Mesothelial cell of epicardium (in vitro differentiated cells): ENCODE results near the gene TSHR. TPM values are rescaled to one million over a fixed set of nuclear protein-coding genes. Genes with fewer than 3 reads are reported as not detected.

Experiments
- DNase-seq, 2 experiments: peaks; one replicate each; pipeline ENCODE4 v3.0.0; 2021; ENCODE audit warnings: low spot score in 2 of 2; ENCODE audit not compliant: unreplicated experiment in 2 of 2
- H3K27ac Mint-ChIP-seq: 2 replicates; pipeline ENCODE4 v1.8.0; 2021; ENCODE audit warnings: mixed read lengths
- H3K27me3 Mint-ChIP-seq: 2 replicates; pipeline ENCODE4 v1.8.0; 2021; ENCODE audit warnings: low read depth, mixed read lengths
- H3K36me3 Mint-ChIP-seq: 2 replicates; pipeline ENCODE4 v1.8.0; 2021; ENCODE audit warnings: mixed read lengths
- H3K4me1 Mint-ChIP-seq: 2 replicates; pipeline ENCODE4 v1.8.0; 2021; ENCODE audit warnings: mixed read lengths
- H3K4me3 Mint-ChIP-seq: 2 replicates; pipeline ENCODE4 v1.8.0; 2021; ENCODE audit warnings: mild to moderate bottlenecking, moderate library complexity, mixed read lengths
- H3K9me3 Mint-ChIP-seq: 2 replicates; pipeline ENCODE4 v1.8.0; 2021; ENCODE audit warnings: mixed read lengths
- total RNA-seq: library from RNA; stranded (reverse); gene quantifications from 3 replicates; pipeline ENCODE4 v1.2.1, GENCODE V29; 2021
- TF ChIP-seq, protein P1 (sequence below): fragments of 200-600 bp; sonication (generic); IDR thresholded peaks from one replicate; pipeline ENCODE4 v1.5.0; 2021; ENCODE audit warnings: antibody characterized with exemption; ENCODE audit not compliant: unreplicated experiment

The TSHR gene
- total RNA-seq, 1 donor from 2014 or later: not detected

DNA sequence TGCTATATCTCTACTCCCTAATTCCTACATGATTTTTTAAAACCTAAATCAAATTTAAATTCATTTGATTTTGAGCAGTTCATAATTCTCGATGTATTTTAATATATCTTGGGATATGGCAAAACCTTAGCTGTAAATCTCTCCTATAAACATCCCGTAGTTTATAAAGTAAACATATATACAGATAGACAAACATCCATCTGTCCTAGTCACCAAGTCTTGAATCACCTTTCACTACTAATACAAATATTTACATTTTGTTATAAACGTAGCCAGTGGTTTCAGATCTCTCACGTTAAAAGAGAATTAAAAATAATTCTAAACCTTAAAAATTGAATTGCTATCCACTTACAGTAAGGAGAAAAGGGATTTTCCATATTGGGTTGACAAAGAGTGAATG, 107.0 kb downstream of the TSHR start:
- no peaks in the 10 kb centered on the region for H3K4me1 Mint-ChIP-seq
- no peak overlapping the region for H3K27ac Mint-ChIP-seq
- DNase-seq: no peak
- H3K27me3 Mint-ChIP-seq: peaks cover 13% of the 10 kb centered on the region
- TF ChIP-seq, protein P1, sequence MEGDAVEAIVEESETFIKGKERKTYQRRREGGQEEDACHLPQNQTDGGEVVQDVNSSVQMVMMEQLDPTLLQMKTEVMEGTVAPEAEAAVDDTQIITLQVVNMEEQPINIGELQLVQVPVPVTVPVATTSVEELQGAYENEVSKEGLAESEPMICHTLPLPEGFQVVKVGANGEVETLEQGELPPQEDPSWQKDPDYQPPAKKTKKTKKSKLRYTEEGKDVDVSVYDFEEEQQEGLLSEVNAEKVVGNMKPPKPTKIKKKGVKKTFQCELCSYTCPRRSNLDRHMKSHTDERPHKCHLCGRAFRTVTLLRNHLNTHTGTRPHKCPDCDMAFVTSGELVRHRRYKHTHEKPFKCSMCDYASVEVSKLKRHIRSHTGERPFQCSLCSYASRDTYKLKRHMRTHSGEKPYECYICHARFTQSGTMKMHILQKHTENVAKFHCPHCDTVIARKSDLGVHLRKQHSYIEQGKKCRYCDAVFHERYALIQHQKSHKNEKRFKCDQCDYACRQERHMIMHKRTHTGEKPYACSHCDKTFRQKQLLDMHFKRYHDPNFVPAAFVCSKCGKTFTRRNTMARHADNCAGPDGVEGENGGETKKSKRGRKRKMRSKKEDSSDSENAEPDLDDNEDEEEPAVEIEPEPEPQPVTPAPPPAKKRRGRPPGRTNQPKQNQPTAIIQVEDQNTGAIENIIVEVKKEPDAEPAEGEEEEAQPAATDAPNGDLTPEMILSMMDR: no peak
- no peaks in the 10 kb centered on the region for H3K36me3 Mint-ChIP-seq
- H3K4me3 Mint-ChIP-seq: no peak overlapping the region
- no peaks in the 10 kb centered on the region for H3K9me3 Mint-ChIP-seq

DNA sequence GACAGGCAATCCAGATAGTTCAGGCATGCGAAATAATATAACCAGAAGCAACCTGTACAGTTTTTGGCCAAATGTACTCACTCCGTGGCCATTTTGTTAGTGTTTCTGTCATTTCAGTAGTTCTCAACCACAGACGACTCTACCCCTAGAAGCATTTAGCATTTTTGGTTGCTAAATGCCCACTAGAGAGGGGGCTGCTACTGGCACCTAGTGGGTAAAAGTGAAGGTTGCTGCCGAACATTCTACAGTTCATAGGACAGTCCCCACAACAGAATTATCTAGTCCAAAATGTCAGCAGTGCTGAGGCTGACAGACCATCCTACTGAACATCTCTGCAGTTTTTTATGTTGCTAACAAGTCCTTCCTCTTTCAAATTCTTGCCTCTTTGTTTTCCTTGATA, 107.4 kb downstream of the TSHR start:
- H3K4me1 Mint-ChIP-seq: no peaks in the 10 kb centered on the region
- TF ChIP-seq, protein P1: no peak
- DNase-seq: no peak

DNA sequence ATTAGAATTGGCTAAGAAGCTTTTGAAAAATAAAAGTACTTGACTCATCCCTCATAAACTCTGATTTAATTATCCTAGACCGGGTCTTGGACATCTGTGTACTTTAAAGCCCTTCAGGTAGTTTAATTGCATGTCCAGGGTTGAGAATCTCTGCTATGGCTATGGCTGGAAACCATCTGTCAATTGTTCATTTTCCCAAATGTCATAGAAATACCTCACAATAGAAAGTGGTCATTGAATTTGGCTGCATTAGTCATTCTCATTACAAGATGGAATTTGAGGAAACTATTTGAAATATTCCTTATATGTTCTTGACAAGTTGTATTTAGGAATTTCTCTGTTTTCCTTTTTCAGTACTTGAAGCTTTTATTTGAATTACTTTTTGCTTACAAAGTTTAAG, 111.3 kb downstream of the TSHR start:
- DNase-seq: no peak
- TF ChIP-seq, protein P1: no peak
- no peak overlapping the region for H3K27ac Mint-ChIP-seq
- H3K9me3 Mint-ChIP-seq: peaks cover 15% of the 10 kb centered on the region
- H3K4me1 Mint-ChIP-seq: no peaks in the 10 kb centered on the region
- H3K36me3 Mint-ChIP-seq: peaks cover 2% of the 10 kb centered on the region
- H3K4me3 Mint-ChIP-seq: no peak overlapping the region
- peaks cover 2% of the 10 kb centered on the region for H3K27me3 Mint-ChIP-seq

More for the DNA sequence above, 107.4 kb downstream of the TSHR start:
- H3K27me3 Mint-ChIP-seq: peaks cover 13% of the 10 kb centered on the region
- H3K4me3 Mint-ChIP-seq: no peak overlapping the region
- H3K9me3 Mint-ChIP-seq: no peaks in the 10 kb centered on the region
- H3K27ac Mint-ChIP-seq: no peak overlapping the region
- H3K36me3 Mint-ChIP-seq: no peaks in the 10 kb centered on the region

DNA sequence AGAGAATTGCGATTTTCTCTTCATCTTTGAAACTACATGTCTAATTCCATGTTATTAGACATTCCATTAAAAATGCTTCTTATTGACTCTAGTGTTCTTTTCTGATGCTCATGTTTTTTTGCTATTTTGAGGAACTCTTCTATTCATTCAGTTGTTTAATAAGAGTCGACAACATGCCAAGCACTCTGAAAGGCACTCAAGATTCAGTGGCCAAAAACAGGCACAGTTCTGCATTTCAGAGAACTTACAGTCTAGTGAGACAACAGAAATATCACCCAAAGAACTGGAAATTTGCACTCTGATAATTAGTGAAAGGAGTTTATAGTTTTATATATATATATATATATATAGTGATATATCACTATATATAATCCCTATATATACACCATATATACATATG, 111.7 kb downstream of the TSHR start:
- H3K9me3 Mint-ChIP-seq: peaks cover 20% of the 10 kb centered on the region
- peaks cover 2% of the 10 kb centered on the region for H3K27me3 Mint-ChIP-seq
- H3K36me3 Mint-ChIP-seq: peaks cover 2% of the 10 kb centered on the region
- H3K4me1 Mint-ChIP-seq: no peaks in the 10 kb centered on the region
- H3K4me3 Mint-ChIP-seq: no peak overlapping the region
- H3K27ac Mint-ChIP-seq: no peak overlapping the region
- DNase-seq: no peak
- TF ChIP-seq, protein P1: no peak

DNA sequence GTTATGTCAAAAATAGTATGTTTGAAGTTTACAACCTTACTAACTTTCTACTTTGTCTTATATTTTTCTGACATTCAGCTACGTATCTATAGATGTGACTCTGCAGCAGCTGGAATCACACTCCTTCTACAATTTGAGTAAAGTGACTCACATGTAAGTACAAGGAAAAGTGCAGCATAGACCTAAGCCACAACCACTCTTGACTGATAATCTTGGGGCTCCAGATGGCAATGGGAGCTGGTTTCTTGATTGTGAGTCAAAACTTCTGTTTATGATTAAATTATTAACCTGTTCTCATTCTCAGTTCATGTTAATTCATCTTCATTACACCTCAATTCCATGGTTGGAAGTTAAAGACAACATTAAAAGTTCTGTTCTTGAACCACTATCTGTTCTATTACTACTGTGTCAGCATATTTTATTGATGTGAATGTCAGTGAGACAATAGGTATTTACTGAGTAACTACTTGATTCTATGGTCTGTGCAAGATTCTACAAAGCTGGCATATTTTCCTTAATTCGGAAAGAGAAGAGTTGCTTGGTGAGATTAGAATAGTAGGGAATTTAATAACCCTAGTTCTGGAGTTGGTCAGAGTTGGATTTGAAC, 112.9 kb downstream of the TSHR start:
- Mint-ChIP-seq H3K27ac (no peak overlapping the region), H3K4me3 (no peak overlapping the region), H3K4me1 (no peaks in the 10 kb centered on the region), H3K9me3 (peaks cover 24% of the 10 kb centered on the region), H3K36me3 (peaks cover 2% of the 10 kb centered on the region), H3K27me3 (peaks cover 2% of the 10 kb centered on the region)
- TF ChIP-seq, protein P1: no peak
- DNase-seq: no peak

DNA sequence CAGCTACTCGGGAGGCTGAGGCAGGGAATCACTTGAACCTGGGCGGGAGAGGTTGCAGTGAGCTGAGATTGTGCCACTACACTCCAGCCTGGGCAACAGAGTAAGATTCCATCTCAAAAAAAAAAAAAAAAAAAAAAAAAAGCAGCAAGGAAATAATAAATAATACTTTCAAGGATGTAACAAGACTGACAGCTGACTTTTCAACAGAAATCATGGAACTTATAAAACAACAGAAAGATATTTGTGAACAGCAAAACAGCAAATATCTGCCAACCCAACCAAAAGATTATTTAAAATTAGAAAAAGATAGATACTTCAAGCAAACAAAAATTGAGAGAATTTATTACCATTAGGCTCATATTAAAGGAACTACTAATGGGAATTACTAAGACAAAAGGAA, 115.1 kb downstream of the TSHR start:
- peaks cover 2% of the 10 kb centered on the region for H3K36me3 Mint-ChIP-seq
- no peak overlapping the region for H3K4me3 Mint-ChIP-seq
- no peak overlapping the region for H3K27ac Mint-ChIP-seq
- DNase-seq: no peak
- no peaks in the 10 kb centered on the region for H3K4me1 Mint-ChIP-seq
- TF ChIP-seq, protein P1: no peak
- peaks cover 2% of the 10 kb centered on the region for H3K27me3 Mint-ChIP-seq
- H3K9me3 Mint-ChIP-seq: peaks cover 24% of the 10 kb centered on the region
